ENCODE measurements around the gene GPR176. TPM values are rescaled to one million over a fixed set of nuclear protein-coding genes. Genes with fewer than 3 reads are reported as not detected.

GPR176 gene
- total RNA-seq, 4 donors from 2014 or later, result 1.7 to 8.4 (median 5.4) TPM

DNA sequence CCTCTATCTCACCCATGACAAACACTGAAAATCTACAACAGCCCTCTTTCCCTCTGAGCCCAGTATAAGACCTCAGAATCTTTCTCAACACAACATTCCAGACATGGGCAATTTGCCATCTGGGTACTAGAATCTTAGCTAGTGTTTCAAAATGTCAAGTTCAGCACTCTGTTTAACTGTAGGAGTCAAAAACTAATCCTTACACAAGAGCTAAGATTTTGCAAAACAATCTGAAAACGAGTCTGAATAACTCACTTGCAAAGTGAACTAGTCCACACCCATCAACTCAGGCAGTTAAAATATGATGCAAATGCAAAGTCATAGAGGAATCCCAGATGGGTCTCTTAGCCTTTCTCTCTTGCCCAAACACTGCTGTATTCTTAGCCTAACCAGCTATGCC lies 67.8 kb downstream of the GPR176 start:
- intact Hi-C loops (cut with DNase I), result no loop called here
- TF ChIP-seq POLR2A (IDR thresholded peaks at IDR 0.05; ENCODE audit: low read depth) (no peak), POLR2AphosphoS5 (IDR thresholded peaks at IDR 0.05) (no peak), EP300 (IDR thresholded peaks at IDR 0.05) (no peak)
- TF ChIP-seq, protein P1, sequence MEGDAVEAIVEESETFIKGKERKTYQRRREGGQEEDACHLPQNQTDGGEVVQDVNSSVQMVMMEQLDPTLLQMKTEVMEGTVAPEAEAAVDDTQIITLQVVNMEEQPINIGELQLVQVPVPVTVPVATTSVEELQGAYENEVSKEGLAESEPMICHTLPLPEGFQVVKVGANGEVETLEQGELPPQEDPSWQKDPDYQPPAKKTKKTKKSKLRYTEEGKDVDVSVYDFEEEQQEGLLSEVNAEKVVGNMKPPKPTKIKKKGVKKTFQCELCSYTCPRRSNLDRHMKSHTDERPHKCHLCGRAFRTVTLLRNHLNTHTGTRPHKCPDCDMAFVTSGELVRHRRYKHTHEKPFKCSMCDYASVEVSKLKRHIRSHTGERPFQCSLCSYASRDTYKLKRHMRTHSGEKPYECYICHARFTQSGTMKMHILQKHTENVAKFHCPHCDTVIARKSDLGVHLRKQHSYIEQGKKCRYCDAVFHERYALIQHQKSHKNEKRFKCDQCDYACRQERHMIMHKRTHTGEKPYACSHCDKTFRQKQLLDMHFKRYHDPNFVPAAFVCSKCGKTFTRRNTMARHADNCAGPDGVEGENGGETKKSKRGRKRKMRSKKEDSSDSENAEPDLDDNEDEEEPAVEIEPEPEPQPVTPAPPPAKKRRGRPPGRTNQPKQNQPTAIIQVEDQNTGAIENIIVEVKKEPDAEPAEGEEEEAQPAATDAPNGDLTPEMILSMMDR (IDR thresholded peaks at IDR 0.05), result no peak
- Histone ChIP-seq H3K36me3 (no peaks in the 10 kb centered on the region), H3K27me3 (no peaks in the 10 kb centered on the region), H3K4me3 (no peak overlapping the region), H3K4me1 (peaks cover 0 to 12% (median 6%) of the 10 kb centered on the region in 4 donors), H3K9me3 (no peaks in the 10 kb centered on the region), H3K27ac (replicated peaks in 1 of 4) (peak overlapping the region in 1 of 4 donors; percentile 43)
- DNase-seq (ENCODE audit: extremely low spot score), result no peak
- 35% methylated on average over 1 of the region's 1 CpG for WGBS

- Histone ChIP-seq H3K4me3 (no peak overlapping the region), H3K27me3 (no peaks in the 10 kb centered on the region), H3K9me3 (no peaks in the 10 kb centered on the region), H3K36me3 (no peaks in the 10 kb centered on the region), H3K4me1 (peaks cover 0 to 12% (median 6%) of the 10 kb centered on the region in 4 donors), H3K27ac (replicated peaks in 1 of 4) (peak overlapping the region in 1 of 4 donors; percentile 43)
- intact Hi-C loops (cut with DNase I), result no loop called here
- DNase-seq (ENCODE audit: extremely low spot score), result no peak
- 40% methylated on average over 7 of the region's 7 CpGs for WGBS
- TF ChIP-seq POLR2AphosphoS5 (IDR thresholded peaks at IDR 0.05), result no peak
- TF ChIP-seq POLR2A (IDR thresholded peaks at IDR 0.05; ENCODE audit: low read depth), result no peak
- TF ChIP-seq, protein P1 (IDR thresholded peaks at IDR 0.05), result no peak
- TF ChIP-seq EP300 (IDR thresholded peaks at IDR 0.05), result no peak
Measured at GRCh38 chr15:39851500-39852092, 68.5 kb downstream of the GPR176 start.

GRCh38 chr15:39850436-39850835 lies 69.6 kb downstream of the GPR176 start:
- Histone ChIP-seq H3K4me3 (no peak overlapping the region), H3K9me3 (no peaks in the 10 kb centered on the region), H3K36me3 (no peaks in the 10 kb centered on the region), H3K4me1 (peaks cover 0 to 12% (median 6%) of the 10 kb centered on the region in 4 donors), H3K27ac (replicated peaks in 1 of 4) (no peak overlapping the region), H3K27me3 (no peaks in the 10 kb centered on the region)
- no peak for DNase-seq (ENCODE audit: extremely low spot score)
- TF ChIP-seq POLR2A (IDR thresholded peaks at IDR 0.05; ENCODE audit: low read depth) (no peak), EP300 (IDR thresholded peaks at IDR 0.05) (no peak), POLR2AphosphoS5 (IDR thresholded peaks at IDR 0.05) (no peak)
- TF ChIP-seq, protein P1 (IDR thresholded peaks at IDR 0.05), result no peak
- intact Hi-C loops (cut with DNase I), result no loop called here
- WGBS, result 73% methylated on average over 1 of the region's 1 CpG

- WGBS, result 89% methylated on average over 2 of the region's 2 CpGs
- no peak for DNase-seq (ENCODE audit: extremely low spot score)
- intact Hi-C loops (cut with DNase I), result no loop called here
- Histone ChIP-seq H3K4me1 (no peaks in the 10 kb centered on the region), H3K27ac (replicated peaks in 1 of 4) (no peak overlapping the region), H3K9me3 (no peaks in the 10 kb centered on the region), H3K36me3 (no peaks in the 10 kb centered on the region), H3K27me3 (no peaks in the 10 kb centered on the region), H3K4me3 (no peak overlapping the region)
- TF ChIP-seq, protein P1 (IDR thresholded peaks at IDR 0.05), result no peak
- TF ChIP-seq POLR2AphosphoS5 (IDR thresholded peaks at IDR 0.05), result no peak
- no peak for TF ChIP-seq EP300 (IDR thresholded peaks at IDR 0.05)
- TF ChIP-seq POLR2A (IDR thresholded peaks at IDR 0.05; ENCODE audit: low read depth), result no peak
Measured at GRCh38 chr15:39846108-39846507, 74.0 kb downstream of the GPR176 start.

- DNase-seq (ENCODE audit: extremely low spot score), result no peak
- intact Hi-C loops (cut with DNase I), result no loop called here
- Histone ChIP-seq H3K27ac (replicated peaks in 1 of 4) (no peak overlapping the region), H3K27me3 (no peaks in the 10 kb centered on the region), H3K36me3 (no peaks in the 10 kb centered on the region), H3K9me3 (no peaks in the 10 kb centered on the region), H3K4me1 (no peaks in the 10 kb centered on the region), H3K4me3 (no peak overlapping the region)
- 84% methylated on average over 5 of the region's 5 CpGs for WGBS
- TF ChIP-seq POLR2AphosphoS5 (IDR thresholded peaks at IDR 0.05) (no peak), EP300 (IDR thresholded peaks at IDR 0.05) (no peak), POLR2A (IDR thresholded peaks at IDR 0.05; ENCODE audit: low read depth) (no peak)
- TF ChIP-seq, protein P1 (IDR thresholded peaks at IDR 0.05), result no peak
Measured at GRCh38 chr15:39845582-39845981, 74.5 kb downstream of the GPR176 start.
